GM18511 (cell line): ENCODE data around the gene SARS2.
"Not testable (repeated sequence)": the region's sequence is repeated elsewhere in the genome, so short reads cannot be mapped to it uniquely, and the experiment has no call there.

Source experiments
- ATAC-seq: cut with Tn5 transposase; IDR thresholded peaks from one replicate; pipeline ENCODE4 v1.9.1; 2021; ENCODE audit warnings: mild to moderate bottlenecking, moderate library complexity; ENCODE audit not compliant: unreplicated experiment

The SARS2 gene

DNA sequence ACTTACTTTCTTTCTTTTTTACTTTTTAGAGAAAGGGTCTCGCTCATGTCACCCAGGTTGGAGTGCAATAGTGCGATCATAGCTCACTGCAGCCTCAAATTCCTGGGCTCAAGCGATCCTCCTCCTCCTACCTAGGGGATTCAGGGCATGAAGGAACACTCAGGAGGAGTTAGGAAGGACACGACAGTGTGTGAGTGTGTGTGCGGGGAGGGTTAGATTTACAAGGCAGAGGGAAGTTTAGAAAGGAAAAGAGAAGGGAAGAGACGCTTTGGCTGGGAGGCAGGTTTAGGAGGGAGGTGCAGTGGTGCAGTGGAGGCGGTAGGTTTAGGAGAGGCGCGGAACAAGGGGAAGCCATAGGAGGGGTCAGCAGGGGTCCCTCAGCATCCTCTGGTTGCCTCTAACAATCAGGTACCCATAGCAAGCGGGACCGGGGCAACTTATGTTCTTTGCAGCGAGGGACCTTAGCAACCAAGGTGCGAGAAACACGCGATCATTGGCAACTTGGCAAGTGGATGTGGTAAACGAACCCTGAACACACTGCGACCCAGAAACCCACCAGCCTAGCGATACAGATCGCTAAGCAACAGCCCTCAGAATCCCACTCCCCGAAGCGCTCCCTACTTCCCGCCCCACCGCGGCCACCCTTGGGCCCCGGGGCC is 31.6 kb downstream of the SARS2 start:
- ATAC-seq, result no peak

DNA sequence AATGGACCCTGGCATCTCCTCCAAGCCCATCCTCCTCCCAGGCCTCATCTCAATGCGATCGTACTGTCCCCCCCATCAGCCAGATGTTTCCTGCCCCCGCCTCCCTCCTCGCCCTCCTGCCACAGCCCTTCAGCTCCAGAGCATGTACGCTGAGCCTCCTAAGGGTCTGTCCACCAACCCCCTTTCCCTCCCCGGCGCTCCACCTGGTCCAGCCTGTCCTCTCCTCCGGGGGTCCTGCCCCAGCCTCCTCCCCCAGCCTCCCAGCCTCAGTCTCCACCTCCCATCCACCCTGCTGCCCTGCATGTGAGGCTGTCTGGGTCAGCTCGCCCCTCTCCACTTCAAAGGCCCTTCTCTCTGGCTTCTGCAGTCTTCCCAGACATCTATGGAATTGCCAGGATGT is 35.6 kb downstream of the SARS2 start:
- ATAC-seq, result no peak

DNA sequence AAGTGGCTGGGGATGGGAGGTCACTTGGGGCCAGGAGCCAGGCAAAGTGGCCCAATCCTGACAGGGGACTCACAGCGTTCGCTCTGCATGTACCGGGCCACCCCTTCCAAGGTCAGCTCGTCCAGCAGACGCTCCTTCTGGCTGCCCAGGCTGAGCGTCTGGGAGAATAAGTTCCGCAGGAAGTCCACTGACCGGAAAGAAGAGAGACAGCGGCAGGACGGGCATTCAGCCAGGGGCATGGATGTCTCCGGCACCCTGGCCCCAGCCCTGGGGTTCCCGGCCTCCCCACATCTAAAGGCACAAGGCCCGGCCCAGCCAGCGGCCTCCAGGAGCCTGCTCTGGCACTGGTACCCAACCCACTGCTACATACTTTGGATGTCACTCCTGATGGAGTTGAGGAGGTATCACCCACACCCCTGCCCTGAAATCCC is 37.2 kb downstream of the SARS2 start:
- ATAC-seq, result no peak

DNA sequence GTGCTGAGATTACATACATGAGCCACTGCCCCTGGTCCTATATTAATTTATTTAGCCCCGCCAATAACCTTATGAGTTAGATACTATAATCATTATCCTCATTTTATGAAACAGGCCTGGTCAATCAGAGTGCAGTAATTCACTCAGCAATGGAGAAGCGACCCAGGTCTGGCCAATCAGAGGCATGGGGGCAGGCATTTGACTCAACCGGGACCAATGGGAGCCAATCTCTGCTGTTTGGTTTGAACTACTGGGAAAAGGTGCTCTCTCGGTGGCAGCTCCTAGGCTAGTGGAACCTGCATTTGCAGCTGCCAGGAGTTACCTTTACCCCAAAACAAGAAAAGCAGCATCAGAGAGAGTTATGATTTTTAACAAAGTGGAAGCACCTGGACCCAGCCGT is 37.7 kb downstream of the SARS2 start:
- no peak for ATAC-seq

DNA sequence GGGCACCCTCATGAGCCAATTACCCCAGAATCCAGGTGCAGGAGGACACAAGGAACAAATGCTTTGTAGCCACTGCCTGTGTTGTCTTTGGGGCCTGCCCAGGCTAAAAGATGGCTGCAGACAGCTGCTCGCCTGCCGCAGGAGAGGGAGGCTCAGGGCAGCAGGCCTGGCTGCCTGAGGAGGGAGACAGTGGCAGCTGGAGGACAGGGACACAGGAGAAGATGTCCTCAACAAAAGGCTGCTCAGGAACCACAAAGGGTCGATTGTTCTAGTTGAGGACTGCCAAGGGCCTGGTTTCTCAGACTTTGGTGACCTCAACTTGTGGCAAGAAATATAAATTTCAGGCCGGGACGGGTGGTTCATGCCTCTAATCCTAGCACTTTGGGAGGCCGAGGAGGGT is 38.8 kb downstream of the SARS2 start:
- no peak for ATAC-seq

DNA sequence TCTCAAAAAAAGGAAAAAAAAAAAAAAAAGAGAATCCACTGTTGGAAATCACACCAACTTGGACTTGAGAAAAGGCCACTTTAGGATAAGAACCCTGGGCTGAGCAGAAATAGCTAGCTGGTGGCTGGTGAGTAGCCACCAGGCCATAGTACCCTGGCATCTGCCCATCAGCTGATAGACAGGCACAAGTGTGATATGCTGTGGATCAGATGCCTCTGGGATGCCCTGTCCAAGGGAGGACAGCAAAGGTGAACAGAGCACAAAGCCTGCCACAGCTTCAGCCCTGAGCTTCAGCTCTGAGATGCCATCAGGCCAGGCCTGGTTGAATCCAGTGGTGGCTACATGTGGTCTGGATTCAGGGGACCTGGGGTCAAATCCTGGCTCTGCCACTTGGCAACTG is 39.9 kb downstream of the SARS2 start:
- no peak for ATAC-seq

DNA sequence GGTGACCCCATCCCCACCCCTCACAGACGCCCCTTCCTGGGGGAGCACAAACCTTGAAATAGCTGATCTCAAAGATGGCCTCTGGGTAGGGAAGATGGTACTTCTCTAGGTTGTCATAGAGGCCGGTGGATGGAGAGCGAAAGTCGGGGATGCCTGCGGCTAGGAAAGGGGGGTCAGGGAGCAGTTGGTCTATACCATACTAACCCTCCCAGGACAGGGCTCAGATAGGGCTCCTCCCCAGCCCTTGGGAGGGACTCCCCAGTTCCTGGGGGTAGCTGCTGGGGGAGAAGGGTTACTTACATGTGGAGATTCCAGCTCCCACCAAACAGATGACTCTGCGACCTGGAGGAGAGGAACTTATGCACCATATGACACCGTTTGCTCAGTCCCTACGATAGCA is 40.8 kb downstream of the SARS2 start:
- no peak for ATAC-seq

DNA sequence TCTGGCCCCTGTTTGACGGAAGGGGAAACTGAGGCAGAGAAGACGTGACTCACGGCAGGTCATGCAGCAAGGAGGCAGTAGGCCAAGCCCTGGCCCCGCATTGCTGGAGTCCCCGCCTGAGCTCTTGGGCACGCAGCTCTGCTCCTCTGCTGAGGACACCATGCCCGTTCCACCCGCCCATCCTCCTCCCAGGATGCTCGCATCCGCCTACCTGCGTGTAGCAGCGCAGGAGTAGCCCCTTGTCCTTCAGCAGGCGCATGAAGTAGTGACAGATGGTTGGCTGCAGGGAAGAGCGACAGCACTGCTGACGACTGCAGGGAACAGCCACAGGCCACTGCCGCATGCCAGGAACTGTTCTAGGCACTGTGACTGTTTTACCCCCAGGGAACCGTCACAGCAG is 41.7 kb downstream of the SARS2 start:
- no peak for ATAC-seq

DNA sequence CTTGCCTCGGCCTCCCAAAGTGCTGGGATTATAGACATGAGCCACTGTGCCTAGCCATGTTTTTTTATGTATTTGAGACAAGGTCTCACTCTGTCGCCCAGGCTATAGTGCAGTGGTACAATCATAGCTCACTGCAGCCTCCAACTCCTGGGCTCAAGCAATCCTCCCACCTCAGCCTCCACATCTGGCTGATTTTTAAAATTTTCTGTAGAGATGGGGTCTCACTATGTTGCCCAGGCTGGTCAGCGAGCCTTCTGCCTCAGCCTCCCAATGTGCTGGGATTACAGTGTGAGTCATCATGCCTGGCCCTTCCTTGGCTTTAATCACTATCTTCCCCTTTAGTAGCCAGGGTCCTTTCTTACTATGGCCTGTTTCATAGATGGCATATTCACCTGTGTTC is 45.9 kb downstream of the SARS2 start:
- ATAC-seq, result not testable (repeated sequence)

DNA sequence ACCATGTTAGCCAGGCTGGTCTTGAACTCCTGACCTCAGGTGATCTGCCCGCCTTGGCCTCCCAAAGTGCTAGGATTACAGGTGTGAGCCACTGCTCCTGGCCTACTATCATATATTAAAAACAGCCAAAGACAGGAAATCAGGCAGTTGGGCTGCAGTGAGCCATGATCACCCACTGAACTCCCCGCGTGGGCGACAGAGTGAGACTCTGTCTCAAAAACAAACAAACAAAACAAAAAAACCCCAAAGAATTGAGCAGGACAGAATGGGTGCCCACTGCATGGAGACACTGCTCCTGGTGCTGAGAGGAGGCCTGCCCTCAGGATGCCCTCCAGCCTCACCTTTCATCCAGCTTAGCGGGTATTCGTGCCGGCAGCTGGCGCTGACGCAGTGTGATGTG is 47.3 kb downstream of the SARS2 start:
- ATAC-seq, result no peak

DNA sequence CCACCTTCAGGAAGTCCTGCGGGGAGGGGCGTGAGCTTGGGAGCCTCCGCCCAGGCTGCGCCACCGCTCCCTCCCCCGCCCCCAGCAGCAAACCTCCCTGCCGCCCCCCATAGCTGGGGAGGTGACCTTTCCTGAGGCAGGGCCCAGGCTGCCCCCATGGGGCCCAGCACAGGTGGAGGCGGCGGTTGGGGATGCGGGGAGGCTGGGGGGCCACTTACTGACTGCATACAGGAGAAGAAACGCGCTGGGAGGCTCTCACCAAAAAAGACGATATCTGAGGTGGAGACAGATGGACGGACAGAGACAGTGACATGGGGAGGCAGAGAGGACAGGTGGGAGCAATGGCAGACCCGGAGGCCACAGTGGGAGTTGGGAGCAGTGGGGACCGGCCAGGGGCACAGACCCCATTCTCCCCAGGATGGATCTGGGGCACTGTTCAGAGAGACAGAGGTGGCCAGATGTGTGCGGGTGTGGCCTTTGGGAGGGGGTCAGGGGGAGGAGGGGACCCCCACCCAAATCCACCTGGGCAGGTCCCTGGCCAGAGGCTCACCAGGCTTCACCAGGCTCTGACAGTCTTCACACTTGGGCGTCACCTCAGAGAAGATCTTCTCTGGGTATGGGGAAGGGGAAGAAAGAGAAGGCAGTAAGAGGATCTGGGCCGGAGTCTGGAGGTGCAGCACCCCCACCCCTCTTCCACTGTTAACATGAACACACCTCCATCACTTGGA is 49.5 kb downstream of the SARS2 start:
- no peak for ATAC-seq

DNA sequence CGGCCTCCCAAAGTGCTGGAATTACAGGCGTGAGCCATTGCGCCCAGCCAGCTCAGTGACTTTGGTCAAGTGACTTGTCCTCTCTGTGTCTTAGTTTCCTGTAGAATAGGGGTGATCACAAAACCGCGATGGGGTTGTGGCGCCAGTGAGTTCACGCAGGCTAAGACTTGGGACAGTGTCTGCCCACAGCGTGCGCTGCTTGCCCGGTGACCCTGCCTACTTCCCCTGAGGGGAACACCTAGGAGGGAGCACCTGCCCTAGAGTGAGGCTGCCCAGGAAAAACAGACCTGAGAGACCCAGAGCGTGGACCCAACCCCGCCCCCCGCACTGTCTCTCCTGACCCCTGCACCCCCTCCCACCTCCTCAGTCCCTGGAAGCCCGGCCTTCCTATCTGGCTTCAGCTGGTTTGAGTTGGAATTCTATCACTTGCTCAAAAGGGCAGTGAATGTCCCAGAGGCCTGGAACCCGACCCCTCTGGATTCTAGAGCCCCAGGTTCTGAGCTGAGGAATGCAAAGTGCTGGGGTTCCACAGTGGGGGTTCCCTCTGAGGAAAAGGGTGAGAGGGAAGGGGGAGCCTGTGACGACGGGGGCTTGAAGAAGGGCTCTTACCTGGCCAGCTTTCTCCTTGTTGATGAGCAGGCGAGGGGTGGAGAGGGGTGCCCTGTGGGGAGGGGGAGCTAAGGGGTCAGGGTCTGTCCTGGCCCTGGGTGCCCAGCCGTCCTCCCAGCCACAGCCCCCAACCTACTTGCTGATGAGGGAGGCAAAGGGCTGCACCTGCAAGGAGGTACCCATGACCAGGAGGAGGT is 50.3 kb downstream of the SARS2 start:
- no peak for ATAC-seq

DNA sequence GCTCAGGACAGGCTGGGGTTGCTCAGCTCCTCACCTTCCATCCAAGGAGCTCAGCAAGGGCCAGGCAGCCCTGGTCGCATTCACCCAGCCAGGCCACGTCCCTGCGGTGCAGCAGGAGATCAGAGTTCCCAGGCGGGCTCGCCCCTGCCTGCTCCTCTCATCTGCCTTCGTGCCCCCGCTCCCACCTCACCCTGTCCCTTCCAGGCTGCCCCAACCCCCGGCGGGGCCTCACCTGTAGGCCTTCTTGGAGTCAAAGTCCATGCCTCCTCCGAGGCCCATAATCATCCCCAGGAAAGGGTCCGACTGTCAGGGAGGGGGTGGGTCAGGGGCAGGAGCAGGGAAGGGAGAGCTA is 51.2 kb downstream of the SARS2 start:
- no peak for ATAC-seq

DNA sequence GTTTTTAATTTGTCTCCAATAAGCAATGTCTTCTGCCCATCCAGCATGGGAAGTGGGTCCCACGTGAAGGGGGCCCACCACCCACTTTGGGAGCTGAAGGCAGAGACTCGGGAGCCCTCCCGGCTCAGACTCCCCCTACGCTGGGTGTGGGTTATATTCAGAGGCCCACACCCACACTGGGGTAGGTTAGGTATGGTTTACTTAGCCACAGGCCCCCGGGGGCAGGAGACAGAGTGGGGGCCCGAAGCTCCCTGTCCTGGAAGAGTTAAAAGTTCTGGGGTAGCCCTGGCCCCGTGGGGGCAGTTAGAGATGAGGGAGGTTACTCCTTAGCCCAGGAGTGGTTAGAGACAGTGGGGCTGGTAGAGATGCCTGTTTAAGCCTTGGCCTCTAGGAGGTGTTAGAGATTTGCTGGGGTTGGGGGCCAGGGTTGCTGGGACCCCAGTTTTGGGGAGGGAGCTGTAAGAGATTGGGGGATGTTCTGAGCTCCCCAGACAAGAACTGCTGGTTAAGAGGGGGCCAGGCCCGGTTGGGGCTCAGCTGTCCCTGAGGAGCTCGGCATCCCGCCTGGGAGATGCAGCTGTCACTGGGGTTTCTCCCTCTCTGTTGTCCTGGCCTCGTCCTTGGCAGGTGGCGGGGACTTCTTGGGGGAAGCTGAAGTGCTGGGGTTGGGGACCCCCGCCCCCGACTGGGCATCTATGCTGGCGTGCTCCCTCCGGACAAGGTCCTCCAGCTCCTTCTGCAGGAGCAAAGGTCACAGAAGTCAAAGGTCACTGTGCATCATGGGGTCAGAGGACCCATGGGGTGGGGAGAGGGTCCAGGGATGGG is 51.8 kb downstream of the SARS2 start:
- no peak for ATAC-seq

DNA sequence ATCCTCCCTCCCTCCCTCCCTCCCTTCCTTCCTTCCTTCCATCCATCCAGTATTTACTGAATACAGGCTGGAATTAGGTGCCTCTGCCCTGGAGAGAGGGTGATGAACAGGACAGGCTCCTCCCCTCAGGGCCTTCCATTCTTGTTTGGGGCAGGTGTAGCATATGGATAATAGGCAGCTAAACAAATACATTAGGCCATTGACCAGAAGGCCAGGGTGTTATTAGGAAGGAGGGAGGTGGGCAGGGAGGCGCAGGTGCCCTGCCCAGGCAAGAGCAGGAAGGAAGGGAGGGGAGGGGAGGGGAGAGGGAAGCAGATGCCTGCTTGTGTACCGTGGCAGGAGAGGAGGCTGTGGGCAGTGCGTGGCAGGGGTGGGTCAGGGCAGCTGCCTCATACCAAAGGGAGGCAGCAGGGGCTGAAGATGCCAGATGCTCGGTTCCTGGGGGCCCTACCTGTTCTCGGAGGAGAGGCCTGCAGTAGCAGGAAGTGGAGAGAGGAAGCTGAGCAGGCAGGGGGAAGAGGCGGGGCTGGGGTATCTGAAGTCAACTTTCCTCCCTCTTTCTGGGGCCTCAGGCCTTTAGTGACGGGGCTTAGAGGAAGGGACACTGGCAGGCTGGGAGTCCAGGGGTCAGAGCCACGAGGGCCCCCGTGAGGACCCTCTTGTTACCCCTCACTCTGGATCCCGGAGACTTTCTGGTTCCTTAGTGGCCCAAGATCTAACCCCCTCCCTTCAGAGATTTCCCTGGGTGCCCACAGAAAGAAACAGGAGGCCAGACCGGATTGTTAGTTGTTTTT is 52.6 kb downstream of the SARS2 start, which contains the start of gene RINL:
Gene RINL, minus strand, starts transcription at position 495 of the 794 bp plus-strand sequence. CDS start 1,533 bp downstream, outside the sequence.
- peak; percentile 64 for ATAC-seq

DNA sequence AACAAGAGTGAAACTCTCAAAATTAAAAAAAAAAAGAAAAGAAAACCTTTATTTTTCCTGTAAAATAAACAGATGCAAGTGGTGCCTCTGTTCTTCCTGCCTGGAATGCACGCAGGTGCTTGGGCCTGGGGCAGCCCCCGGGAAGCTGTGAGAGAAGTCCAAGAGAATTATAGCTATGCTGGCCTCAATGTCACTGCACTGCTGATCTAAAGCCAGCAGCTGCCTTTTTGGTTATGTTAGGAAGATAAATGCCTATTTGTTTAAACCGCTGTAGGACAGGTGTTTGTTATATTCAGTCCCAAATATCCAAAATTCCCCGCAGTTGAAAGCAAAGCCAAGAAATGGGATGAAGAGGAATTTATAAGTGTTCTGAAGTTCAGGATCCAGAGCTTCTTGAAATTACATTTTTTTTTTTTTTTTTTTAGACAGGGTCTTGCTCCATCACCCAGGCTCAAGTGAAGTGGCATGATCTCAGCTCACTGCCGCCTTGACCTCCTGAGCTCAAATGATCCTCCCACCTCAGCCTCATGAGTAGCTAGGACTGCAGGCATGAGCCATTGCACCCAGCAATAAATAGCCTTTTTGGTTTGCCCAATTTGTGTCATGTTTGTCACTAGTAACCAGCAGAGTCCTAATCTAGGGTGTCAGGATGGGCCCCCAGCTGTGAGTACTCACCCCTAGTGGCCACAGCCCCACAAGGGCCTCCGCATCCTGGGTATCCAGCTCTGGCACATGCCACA is 54.7 kb downstream of the SARS2 start:
- no peak for ATAC-seq

DNA sequence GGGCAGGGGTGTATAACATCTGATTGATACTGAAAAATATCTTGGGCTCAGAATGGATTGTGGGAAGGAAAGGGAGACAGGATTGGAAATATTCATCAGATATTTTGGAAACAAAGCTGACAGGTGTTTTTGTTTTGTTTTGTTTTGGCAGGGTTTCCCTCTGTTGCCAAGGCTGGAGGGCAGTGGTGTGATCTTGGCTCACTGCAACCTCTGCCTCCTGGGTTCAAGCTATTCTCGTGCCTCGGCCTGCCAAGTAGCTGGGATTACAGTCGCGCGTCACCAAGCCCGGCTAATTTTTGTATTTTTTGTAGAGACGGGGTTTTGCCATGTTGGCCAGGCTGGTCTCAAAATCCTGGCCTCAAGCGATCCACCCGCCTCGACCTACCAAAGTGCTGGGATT is 57.2 kb downstream of the SARS2 start:
- not testable (repeated sequence) for ATAC-seq

DNA sequence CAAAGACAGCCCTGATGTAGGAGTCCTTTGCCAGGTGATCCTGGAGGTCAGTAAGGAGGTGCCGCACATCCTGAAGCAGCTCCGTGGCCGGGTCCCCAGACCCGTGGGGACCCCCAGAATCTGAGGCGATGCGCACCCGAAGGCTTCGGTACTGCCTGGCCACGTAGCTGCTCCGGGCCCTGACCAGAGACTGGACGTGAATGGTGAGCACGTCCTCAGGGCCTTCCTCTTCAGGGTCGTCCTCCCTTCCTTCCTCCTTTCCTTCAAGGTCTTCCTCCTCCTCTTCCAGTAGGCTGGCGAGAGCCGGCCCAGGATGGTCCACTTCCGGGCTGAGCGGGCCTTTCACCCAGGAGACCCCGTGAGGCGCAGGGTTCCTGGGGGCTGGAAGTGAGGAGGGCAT is 60.0 kb downstream of the SARS2 start:
- ATAC-seq, result no peak

DNA sequence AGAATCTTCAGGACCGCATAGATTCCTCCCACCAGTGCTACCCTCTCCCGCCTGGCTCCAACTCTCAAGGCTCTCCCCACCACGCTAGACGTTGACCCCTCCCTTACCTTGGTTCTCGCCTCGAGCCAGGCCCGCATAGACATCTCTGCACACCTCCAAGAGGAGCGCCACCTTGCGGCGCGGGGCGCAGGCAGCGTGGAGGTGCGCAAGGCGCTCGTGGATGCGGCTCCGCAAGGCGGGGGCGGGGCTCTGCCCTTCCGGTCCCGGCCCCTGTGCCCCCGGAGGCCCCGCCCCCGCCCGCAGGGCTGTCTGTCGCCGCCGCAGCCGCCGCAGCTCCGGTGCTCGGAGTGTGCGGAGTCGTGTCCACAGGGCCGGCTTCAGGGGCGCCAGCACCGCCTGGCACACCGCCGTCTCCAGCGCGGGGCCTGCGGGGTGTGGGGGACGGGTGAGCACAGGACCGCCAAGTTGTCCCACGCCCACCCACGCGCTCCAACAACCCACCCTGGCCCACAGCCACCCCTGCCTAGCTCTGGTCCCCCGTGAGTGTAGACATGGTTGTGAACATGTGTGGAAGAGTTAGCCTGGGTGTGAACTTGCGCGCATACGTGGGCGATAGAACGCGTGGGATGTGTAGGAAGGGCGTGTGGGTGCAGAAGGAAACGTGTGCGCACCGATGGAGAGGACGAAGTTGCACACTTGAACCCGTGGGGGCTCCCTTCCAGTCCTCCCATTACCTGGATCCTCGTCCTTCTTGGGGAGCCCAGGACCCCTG is 60.5 kb downstream of the SARS2 start:
- peak; percentile 72 for ATAC-seq
